GM18502 (cell line): ENCODE measurements around the gene FDXR.
"Not testable (repeated sequence)": the region's sequence is repeated elsewhere in the genome, so short reads cannot be mapped to it uniquely, and the experiment has no call there.

Experiments used
- ATAC-seq: cut with Tn5 transposase; IDR thresholded peaks from one replicate; pipeline ENCODE4 v1.9.1; 2021; ENCODE audit warnings: mild to moderate bottlenecking; ENCODE audit not compliant: unreplicated experiment, poor library complexity

FDXR gene

DNA sequence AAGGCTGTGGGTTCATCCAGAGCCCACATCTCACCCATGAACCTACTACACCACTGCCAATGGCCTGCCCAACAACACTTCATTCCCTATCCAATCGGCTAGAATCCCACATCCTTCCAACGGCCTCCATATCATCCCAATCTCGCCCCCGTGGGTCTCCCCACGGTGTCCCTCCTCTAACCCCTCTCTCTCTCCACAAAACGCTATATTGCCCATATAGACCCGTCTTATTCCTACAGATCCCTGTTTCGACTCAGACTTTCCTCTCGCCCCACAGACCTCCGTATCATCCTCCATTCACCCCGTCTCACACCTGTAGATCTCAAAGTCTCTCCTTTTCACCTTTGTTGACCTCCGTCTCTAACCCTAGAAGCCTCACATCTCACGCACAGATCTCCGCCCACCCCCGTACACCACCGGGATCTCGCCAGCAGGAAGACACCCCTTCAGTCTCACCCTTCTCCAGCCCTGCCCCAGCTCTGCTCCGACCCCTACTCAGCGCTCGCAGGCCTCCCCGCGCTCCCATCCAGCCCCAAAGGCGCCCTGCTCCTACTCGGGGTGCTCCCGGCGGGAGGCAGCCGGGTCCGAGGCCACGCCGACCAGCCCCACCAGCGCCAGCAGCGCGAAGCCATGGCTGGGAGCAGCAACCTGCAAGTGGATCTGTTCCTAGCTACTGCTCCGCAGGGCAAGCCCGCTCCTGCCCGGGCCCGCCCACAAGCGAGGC is at the start of gene FDXR:
Gene FDXR (minus strand): TSS at position 682 of the 724 bp plus-strand sequence. CDS start 50 bp downstream, at position 632.
- ATAC-seq: no peak

DNA sequence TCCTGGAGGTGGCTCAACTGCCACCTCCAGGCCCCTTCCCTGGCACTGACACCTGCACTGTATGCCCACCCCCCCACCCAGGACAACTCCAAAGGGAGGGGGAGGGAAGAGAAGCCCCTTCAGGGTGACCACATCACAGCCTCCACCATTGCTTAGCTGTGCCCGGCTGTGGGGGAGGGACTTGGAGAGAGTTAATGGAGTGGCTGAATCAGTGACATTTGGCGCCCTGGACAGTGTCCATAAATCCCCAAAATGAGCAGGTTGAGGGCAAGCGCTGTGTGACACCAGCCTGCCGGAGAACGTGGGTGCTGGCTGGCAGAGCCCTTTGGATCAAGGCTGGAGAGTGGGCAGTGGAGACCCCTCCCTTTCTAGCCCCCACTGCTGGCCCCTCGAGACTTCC is 49.4 kb upstream of the FDXR start:
- no peak for ATAC-seq

DNA sequence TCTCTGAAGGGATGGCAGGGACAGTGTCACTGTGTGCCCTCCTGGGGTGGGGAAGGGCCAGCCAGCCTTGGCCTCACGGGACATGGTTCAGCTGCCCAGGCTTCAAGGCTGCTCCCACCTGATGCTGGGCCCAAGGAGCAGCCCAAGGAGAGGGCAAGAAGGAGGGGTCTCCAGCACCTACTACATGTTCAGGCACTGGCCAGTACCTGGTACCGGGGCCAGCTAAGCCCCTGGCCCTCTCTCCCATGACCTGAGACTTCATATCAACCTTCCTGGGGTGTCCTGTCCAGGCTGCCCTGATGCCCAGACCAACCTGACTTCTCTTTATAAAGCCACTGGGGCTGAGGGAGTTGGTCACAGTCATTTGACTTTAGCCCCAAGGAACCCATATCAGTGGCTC is 49.0 kb upstream of the FDXR start:
- ATAC-seq: no peak

- ATAC-seq: no peak
These were observed 48.4 kb upstream of the FDXR start for GRCh38 chr17:74921026-74921681.

- ATAC-seq: no peak
These were observed 47.8 kb upstream of the FDXR start for GRCh38 chr17:74920642-74921025.

DNA sequence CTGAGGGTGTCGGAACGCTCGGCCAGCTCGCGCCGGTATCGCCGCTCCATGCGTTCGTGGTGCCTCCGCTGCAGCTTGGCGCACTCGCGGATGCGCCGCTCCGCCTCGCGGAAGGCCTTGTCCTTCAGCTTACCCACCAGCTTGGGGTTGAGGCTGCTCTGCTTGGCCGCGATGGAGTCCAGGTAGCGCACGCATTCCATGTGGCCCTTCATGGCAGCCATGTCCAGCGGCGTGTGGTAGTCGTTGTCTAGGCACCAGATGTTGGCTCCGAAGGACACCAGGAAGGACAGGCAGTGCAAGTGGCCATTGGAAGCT is 47.5 kb upstream of the FDXR start:
- ATAC-seq: no peak

GRCh38 chr17:74919440-74920305 is 46.9 kb upstream of the FDXR start:
- no peak for ATAC-seq

DNA sequence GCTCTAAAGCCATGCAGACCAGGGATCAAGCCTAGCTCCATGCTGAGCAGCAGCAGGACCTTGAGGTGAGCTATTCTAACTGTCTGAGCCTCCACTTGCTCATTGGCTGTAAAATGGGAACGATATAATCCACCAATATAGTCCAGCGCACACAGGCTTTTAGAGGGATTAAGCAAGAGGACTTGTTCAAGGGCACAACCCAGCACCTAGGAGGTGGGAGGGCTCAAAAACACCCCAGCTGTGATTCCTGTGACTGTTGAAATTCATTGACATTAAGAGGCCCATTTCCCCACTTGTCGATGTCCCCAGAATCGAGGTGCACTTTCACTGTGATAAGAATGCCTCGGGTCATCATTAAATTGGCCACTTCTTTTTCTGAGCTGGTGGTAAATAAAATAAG is 46.1 kb upstream of the FDXR start:
- no peak for ATAC-seq

GRCh38 chr17:74917430-74917829 is 44.6 kb upstream of the FDXR start:
- ATAC-seq: no peak

- no peak for ATAC-seq
These were observed 44.0 kb upstream of the FDXR start for GRCh38 chr17:74916851-74917199.

DNA sequence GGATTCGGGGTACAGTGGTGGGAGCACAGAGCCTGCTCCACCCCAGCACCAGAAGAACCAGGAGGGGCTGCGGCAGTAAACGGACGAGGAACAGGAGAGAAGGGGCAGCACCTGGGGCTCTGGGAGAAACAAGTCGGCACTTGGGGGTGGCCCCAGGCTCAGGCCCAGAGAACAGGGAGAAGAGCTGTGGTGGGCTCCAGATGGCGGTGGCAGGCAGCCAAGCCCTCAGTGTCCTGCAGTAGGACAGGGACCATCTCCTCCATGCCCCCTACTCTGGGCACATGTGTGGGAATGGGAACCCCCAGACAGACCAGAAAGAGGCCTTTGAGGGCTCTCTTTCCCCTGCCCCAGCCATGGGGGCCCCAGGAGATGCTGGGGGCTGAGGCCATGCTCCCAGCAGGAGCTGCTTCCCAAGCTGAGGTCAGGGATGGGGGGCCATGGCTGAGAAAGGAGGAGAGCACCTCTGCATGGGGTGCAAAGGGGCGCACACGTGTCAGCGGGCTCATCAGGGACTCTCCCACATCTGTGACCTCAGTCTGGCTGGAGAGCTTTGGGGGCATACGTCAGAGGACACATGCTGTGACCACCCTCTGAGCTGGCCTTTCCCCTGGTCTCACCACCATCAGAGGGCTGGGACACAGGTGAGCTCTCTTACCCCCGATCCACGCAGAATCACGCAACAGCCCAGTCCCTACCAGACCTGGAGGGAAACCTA is 43.5 kb upstream of the FDXR start:
- no peak for ATAC-seq

GRCh38 chr17:74911423-74911822 is 38.6 kb upstream of the FDXR start:
- ATAC-seq: not testable (repeated sequence)

DNA sequence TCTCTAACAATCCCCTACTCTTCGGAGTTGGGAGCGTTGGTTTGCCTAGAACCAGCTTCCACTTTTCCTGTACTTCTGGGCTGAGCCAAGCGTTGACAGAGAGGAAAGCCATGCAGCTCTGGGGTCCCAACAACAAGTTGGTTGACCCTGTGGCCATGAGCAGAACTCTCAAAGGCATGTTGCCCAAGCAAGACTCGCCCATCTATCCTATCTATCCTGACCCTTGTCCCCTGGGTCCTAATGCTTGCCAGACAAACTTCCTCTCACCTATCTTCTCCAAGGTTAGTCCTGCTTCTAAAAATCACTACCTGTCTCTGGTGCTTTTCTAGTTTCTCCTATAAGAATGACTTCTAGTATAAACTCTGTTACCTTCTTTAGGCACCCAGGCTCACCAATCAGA is 36.3 kb upstream of the FDXR start:
- not testable (repeated sequence) for ATAC-seq

DNA sequence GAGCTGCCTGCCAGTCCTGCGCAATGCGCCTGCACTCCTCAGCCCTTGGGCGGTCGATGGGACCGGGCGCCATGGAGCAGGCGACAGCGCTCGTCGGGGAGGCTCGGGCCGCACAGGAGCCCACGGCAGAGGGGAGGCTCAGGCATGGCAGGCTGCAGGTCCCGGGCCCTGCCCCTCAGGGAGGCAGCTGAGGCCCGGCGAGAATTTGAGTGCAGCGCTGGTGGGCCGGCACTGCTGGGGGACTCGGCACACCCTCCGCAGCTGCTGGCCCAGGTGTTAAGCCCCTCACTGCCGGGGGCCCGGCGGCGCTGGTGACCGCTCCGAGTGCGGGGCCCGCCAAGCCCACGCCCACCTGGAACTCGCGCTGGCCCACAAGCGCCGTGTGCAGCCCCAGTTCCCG is 34.2 kb upstream of the FDXR start:
- ATAC-seq: no peak

DNA sequence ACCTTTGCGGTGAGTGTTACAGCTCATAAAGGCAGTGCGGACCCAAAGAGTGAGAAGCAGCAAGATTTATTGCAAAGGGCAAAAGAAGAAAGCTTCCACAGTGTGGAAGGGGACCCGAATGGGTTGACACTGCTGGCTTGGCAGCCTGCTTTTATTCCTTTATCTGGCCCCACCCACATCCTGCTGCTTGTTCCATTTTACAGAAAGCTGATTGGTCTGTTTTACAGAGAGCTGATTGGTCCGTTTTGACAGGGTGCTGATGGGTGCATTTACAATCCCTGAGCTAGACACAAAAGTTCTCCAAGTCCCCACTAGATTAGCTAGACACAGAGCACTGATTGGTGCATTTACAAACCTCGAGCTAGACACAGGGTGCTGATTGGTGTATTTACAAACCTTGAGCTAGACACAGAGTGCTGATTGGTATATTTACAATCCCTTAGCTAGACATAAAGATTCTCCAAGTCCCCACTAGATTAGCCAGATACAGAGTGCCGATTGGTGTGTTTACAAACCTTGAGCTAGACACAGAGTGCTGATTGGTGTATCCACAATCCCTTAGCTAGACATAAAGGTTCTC is 33.5 kb upstream of the FDXR start:
- not testable (repeated sequence) for ATAC-seq

GRCh38 chr17:74904687-74905409 is 32.1 kb upstream of the FDXR start:
- ATAC-seq: no peak

DNA sequence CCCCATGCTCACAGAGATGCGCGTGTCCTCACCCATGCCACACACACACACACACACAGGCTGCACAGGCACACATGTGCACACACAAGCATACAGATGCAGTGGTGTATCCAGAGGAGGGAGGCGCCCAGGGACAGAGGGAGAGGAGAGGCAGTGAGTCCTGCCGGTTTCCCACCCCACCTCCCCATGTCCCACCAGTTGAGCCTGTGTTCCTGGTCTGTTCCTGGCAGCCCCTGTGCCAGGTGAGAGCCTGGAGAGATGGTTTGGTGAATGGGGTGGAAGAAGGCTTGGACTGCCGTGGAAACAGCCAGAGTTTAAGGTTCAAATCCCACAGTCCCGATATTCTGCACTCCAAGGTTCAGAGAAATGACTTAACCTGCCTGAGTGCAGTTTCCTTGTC is 30.9 kb upstream of the FDXR start:
- no peak for ATAC-seq

GRCh38 chr17:74903034-74903433 is 30.2 kb upstream of the FDXR start:
- no peak for ATAC-seq

GRCh38 chr17:74901353-74902135 is 28.8 kb upstream of the FDXR start:
- ATAC-seq: no peak
